ENCODE measurements around the gene ASAP2. TPM values are rescaled to one million over a fixed set of nuclear protein-coding genes. Genes with fewer than 3 reads are reported as not detected.
"Not testable (repeated sequence)": the region's sequence is repeated elsewhere in the genome, so short reads cannot be mapped to it uniquely, and the experiment has no call there.

The ASAP2 gene
- total RNA-seq, 2 donors from 2014 or later, result 58.1 to 61.7 TPM

- Histone ChIP-seq H3K4me1 (peaks cover 11% of the 10 kb centered on the region), H3K9ac (ENCODE audit: low read depth in 2 of 2, low read length in 2 of 2) (no peak overlapping the region)
- intact Hi-C loops (cut with DNase I), result no loop called here
Measured at GRCh38 chr2:9263428-9263827, 56.8 kb downstream of the ASAP2 start.

GRCh38 chr2:9264301-9264700 lies 57.7 kb downstream of the ASAP2 start:
- no peak overlapping the region for H3K27ac ChIP-seq
- peaks cover 11% of the 10 kb centered on the region for H3K4me1 ChIP-seq

More at GRCh38 chr2:9263428-9263827, 56.8 kb downstream of the ASAP2 start:
- no peak for DNase-seq
- H3K27me3 ChIP-seq, result no peaks in the 10 kb centered on the region
- no peaks in the 10 kb centered on the region for H3K36me3 ChIP-seq
- H3K27ac ChIP-seq, result no peak overlapping the region
- no peak for TF ChIP-seq CTCF (IDR thresholded peaks at IDR 0.05)
- H3K4me3 ChIP-seq, result no peak overlapping the region
- H3K9me3 ChIP-seq, result no peaks in the 10 kb centered on the region

GRCh38 chr2:9266711-9267110 lies 60.1 kb downstream of the ASAP2 start:
- intact Hi-C loops (cut with DNase I), result no loop called here
- H3K27me3 ChIP-seq, result no peaks in the 10 kb centered on the region
- H3K9me3 ChIP-seq, result no peaks in the 10 kb centered on the region

More at GRCh38 chr2:9264301-9264700, 57.7 kb downstream of the ASAP2 start:
- Histone ChIP-seq H3K36me3 (no peaks in the 10 kb centered on the region), H3K27me3 (no peaks in the 10 kb centered on the region), H3K4me3 (no peak overlapping the region), H3K9me3 (no peaks in the 10 kb centered on the region), H3K9ac (ENCODE audit: low read depth in 2 of 2, low read length in 2 of 2) (no peak overlapping the region)
- intact Hi-C loops (cut with DNase I), result no loop called here
- DNase-seq, result no peak
- TF ChIP-seq CTCF (IDR thresholded peaks at IDR 0.05), result no peak

GRCh38 chr2:9267286-9267685 lies 60.7 kb downstream of the ASAP2 start:
- H3K4me1 ChIP-seq; H3K36me3 ChIP-seq; H3K27ac ChIP-seq; H3K9me3 ChIP-seq; intact Hi-C loops (cut with DNase I); H3K9ac ChIP-seq (ENCODE audit: low read depth in 2 of 2, low read length in 2 of 2); H3K4me3 ChIP-seq; DNase-seq; H3K27me3 ChIP-seq: not testable (repeated sequence)

More at GRCh38 chr2:9266711-9267110, 60.1 kb downstream of the ASAP2 start:
- H3K9ac ChIP-seq (ENCODE audit: low read depth in 2 of 2, low read length in 2 of 2), result no peak overlapping the region
- H3K4me1 ChIP-seq, result peaks cover 2% of the 10 kb centered on the region
- DNase-seq, result no peak
- no peak overlapping the region for H3K27ac ChIP-seq
- TF ChIP-seq CTCF (IDR thresholded peaks at IDR 0.05), result no peak
- H3K4me3 ChIP-seq, result no peak overlapping the region
- no peaks in the 10 kb centered on the region for H3K36me3 ChIP-seq

DNA sequence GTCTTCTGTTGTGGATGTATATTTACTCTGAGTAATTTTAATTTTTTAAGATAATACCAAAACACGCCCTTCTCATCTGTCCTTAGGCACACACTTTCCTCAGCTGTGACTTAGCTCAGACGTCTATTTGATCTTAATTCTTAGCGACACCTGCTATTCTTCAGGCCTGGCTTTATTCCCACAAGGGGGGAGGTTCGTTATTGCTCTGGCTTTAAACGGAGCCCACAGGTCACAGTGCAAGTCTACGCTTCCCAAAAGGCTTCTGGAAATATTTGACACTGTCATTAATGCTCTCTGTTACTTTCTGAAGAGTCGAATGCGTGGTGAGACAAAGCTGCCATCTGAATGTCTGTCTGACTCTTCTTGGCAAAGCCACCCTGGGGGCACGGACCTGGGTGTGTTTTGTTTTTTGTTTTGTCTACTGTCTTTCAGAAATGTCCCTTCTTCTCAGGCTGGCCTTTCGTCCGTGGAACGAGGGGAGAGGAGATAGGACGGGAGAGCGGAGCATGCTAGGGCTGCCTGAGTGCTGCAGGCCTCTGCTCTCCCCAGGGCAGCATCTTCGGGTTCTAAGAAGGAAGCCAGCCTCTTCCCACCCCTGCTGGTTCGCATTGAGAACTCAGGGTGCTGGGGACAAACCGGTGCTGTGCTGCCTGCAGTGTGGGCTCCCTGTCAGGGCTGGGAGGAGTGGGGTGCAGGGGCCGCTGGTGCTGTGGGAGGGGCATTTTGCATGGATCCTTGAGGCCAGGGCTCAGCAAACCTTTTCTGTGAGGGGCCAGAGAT lies 61.9 kb downstream of the ASAP2 start:
- TF ChIP-seq CTCF (IDR thresholded peaks at IDR 0.05), result no peak
- Histone ChIP-seq H3K9ac (ENCODE audit: low read depth in 2 of 2, low read length in 2 of 2) (no peak overlapping the region), H3K36me3 (no peaks in the 10 kb centered on the region), H3K27me3 (no peaks in the 10 kb centered on the region), H3K4me1 (no peaks in the 10 kb centered on the region), H3K4me3 (no peak overlapping the region), H3K27ac (no peak overlapping the region), H3K9me3 (no peaks in the 10 kb centered on the region)
- intact Hi-C loops (cut with DNase I), result no loop called here
- DNase-seq, result no peak

GRCh38 chr2:9269295-9269694 lies 62.7 kb downstream of the ASAP2 start:
- no peaks in the 10 kb centered on the region for H3K36me3 ChIP-seq
- intact Hi-C loops (cut with DNase I), result no loop called here
- no peaks in the 10 kb centered on the region for H3K27me3 ChIP-seq
- H3K9ac ChIP-seq (ENCODE audit: low read depth in 2 of 2, low read length in 2 of 2), result no peak overlapping the region
- H3K27ac ChIP-seq, result no peak overlapping the region
- H3K9me3 ChIP-seq, result no peaks in the 10 kb centered on the region
- H3K4me1 ChIP-seq, result no peaks in the 10 kb centered on the region
- H3K4me3 ChIP-seq, result no peak overlapping the region
- no peak for DNase-seq
- no peak for TF ChIP-seq CTCF (IDR thresholded peaks at IDR 0.05)

Measured in colonic mucosa (tissue), 4 donors.